CD4-positive, alpha-beta T cell (primary cell): ENCODE data around the gene MUC4. TPM values are rescaled to one million over a fixed set of nuclear protein-coding genes. Genes with fewer than 3 reads are reported as not detected.

ENCODE experiments used
- ATAC-seq: fragments of 200-7000 bp; cut with Tn5 transposase; one replicate; pipeline ENCODE4 v1.10.0; 2022; ENCODE audit warnings: mild to moderate bottlenecking; ENCODE audit not compliant: poor library complexity
- CTCF ChIA-PET: fragments of 350-600 bp; sonication (Branson Sonifier 250); formaldehyde crosslinking; loops from one replicate; lab custom pipeline; 2021; ENCODE audit warnings: antibody characterized with exemption, inconsistent platforms; lab: Charles Lee
- POLR2A ChIA-PET: fragments of 350-600 bp; sonication (Branson Sonifier 250); formaldehyde crosslinking; loops from one replicate; lab custom pipeline; 2021; ENCODE audit warnings: antibody characterized with exemption, inconsistent platforms; lab: Charles Lee
- DNase-seq, 14 experiments: peaks; one replicate each; pipeline ENCODE4 v3.0.0-alpha.2; 2013 to 2020; ENCODE audit warnings: mixed read lengths in 2 of 14
- H3K27ac ChIP-seq, 2 donors: one replicate each; pipeline versions ENCODE4 v1.5.1 to v1.7.0; 2013; ENCODE audit warnings: low read length in 2 of 2, low read depth in 1 of 2, mild to moderate bottlenecking in 1 of 2
- H3K27me3 ChIP-seq, 2 experiments: 1 replicate in 1 of 2; 2 replicates in 1 of 2; pipeline versions ENCODE4 v1.6.1 to v1.7.0; 2013; ENCODE audit warnings: low read length in 2 of 2, control low read depth in 1 of 2, mild to moderate bottlenecking in 1 of 2, moderate library complexity in 1 of 2; ENCODE audit not compliant: insufficient read depth in 2 of 2, control insufficient read depth in 1 of 2
- H3K36me3 ChIP-seq: one replicate; pipeline ENCODE4 v1.6.1; 2013; ENCODE audit warnings: low read length, control low read depth; ENCODE audit not compliant: insufficient read depth
- H3K4me1 ChIP-seq: one replicate; pipeline ENCODE4 v1.6.1; 2013; ENCODE audit warnings: low read length, control low read depth; ENCODE audit not compliant: insufficient read depth
- H3K4me3 ChIP-seq: one replicate; pipeline ENCODE4 v1.5.1; 2013; ENCODE audit warnings: mild to moderate bottlenecking, low read length, moderate library complexity
- H3K9me3 ChIP-seq, 2 experiments: 1 replicate in 1 of 2; 2 replicates in 1 of 2; pipeline versions ENCODE4 v1.6.1 to v1.7.0; 2013; ENCODE audit warnings: low read length in 2 of 2, mild to moderate bottlenecking in 2 of 2, control low read depth in 1 of 2, moderate library complexity in 1 of 2; ENCODE audit not compliant: control insufficient read depth in 1 of 2, insufficient read depth in 1 of 2
- H3K27ac Mint-ChIP-seq: one replicate; pipeline ENCODE4 v1.8.0; 2020; ENCODE audit warnings: mixed read lengths
- H3K27me3 Mint-ChIP-seq: one replicate; pipeline ENCODE4 v1.8.0; 2021; ENCODE audit warnings: mixed read lengths
- H3K36me3 Mint-ChIP-seq: one replicate; pipeline ENCODE4 v1.8.0; 2021; ENCODE audit warnings: low read depth, mixed read lengths
- H3K4me1 Mint-ChIP-seq: one replicate; pipeline ENCODE4 v1.8.0; 2021; ENCODE audit warnings: low read depth, mixed read lengths
- H3K4me3 Mint-ChIP-seq: one replicate; pipeline ENCODE4 v1.8.0; 2020; ENCODE audit warnings: mild to moderate bottlenecking, mixed read lengths
- H3K9me3 Mint-ChIP-seq: one replicate; pipeline ENCODE4 v1.8.0; 2020; ENCODE audit warnings: mixed read lengths
- CTCF ChIP-seq: fragments of 200-600 bp; IDR thresholded peaks from one replicate; pipeline ENCODE4 v1.8.0; 2022; ENCODE audit warnings: antibody characterized with exemption, mild to moderate bottlenecking
- intact Hi-C, 2 experiments: fragments of 100-400 bp; cut with DNase I in 1 of 2; cut with micrococcal nuclease in 1 of 2; formaldehyde crosslinking; loops; one replicate each; pipeline versions ENCODE4 v1.15.1 to v1.9.0; 2023 to 2025; cut with DNase I, micrococcal nuclease
- total RNA-seq, 174 experiments: library from RNA in 2 of 174; stranded (reverse) in 2 of 174; gene quantifications; one replicate each; pipeline ENCODE4 v1.2.3 and lab custom pipeline; 2021 to 2026

The MUC4 gene
- total RNA-seq, 2 experiments from 2014 or later = not detected

GRCh38 chr3:195760345-195761122, 51.2 kb downstream of the MUC4 start:
- DNase-seq = no peak
- Mint-ChIP-seq H3K27ac (no peak overlapping the region), H3K4me3 (no peak overlapping the region), H3K27me3 (peaks cover 47% of the 10 kb centered on the region), H3K4me1 (no peaks in the 10 kb centered on the region), H3K36me3 (no peaks in the 10 kb centered on the region), H3K9me3 (no peaks in the 10 kb centered on the region)
- no peak overlapping the region for H3K4me3 ChIP-seq
- no peak for ATAC-seq
- peaks cover 0 to 15% of the 10 kb centered on the region in 2 experiments for H3K9me3 ChIP-seq
- POLR2A ChIA-PET = no interaction called here
- no peak overlapping the region for H3K27ac ChIP-seq
- peaks cover 21% of the 10 kb centered on the region for H3K4me1 ChIP-seq
- H3K27me3 ChIP-seq = peaks cover 10 to 19% of the 10 kb centered on the region in 2 experiments
- intact Hi-C loops = no loop called here
- CTCF ChIA-PET = no interaction called here
- no peak for TF ChIP-seq CTCF
- no peaks in the 10 kb centered on the region for H3K36me3 ChIP-seq

- intact Hi-C loops = no loop called here
- ATAC-seq (no peak), DNase-seq (no peak)
- POLR2A ChIA-PET = no interaction called here
- no peak for TF ChIP-seq CTCF
- Mint-ChIP-seq H3K27me3 (peaks cover 39% of the 10 kb centered on the region), H3K27ac (no peak overlapping the region), H3K4me1 (peaks cover 5% of the 10 kb centered on the region), H3K4me3 (no peak overlapping the region), H3K36me3 (no peaks in the 10 kb centered on the region), H3K9me3 (no peaks in the 10 kb centered on the region)
- no peaks in the 10 kb centered on the region for H3K36me3 ChIP-seq
- H3K4me3 ChIP-seq = no peak overlapping the region
- peaks cover 21% of the 10 kb centered on the region for H3K4me1 ChIP-seq
- no peak overlapping the region for H3K27ac ChIP-seq
- CTCF ChIA-PET = no interaction called here
- peaks cover 10 to 19% of the 10 kb centered on the region in 2 experiments for H3K27me3 ChIP-seq
- H3K9me3 ChIP-seq = peaks cover 0 to 11% of the 10 kb centered on the region in 2 experiments
Observed at GRCh38 chr3:195758721-195759353, 52.9 kb downstream of the MUC4 start.

- POLR2A ChIA-PET = no interaction called here
- Histone ChIP-seq H3K4me1 (peaks cover 21% of the 10 kb centered on the region), H3K36me3 (no peaks in the 10 kb centered on the region), H3K27ac (no peak overlapping the region), H3K4me3 (no peak overlapping the region), H3K27me3 (peaks cover 10 to 17% of the 10 kb centered on the region in 2 experiments), H3K9me3 (peaks cover 0 to 4% of the 10 kb centered on the region in 2 experiments)
- no peak overlapping the region for H3K4me3 Mint-ChIP-seq
- peaks cover 5% of the 10 kb centered on the region for H3K4me1 Mint-ChIP-seq
- intact Hi-C loops = no loop called here
- ATAC-seq (no peak), DNase-seq (no peak)
- H3K27me3 Mint-ChIP-seq = peaks cover 31% of the 10 kb centered on the region
- no peak overlapping the region for H3K27ac Mint-ChIP-seq
- H3K36me3 Mint-ChIP-seq = no peaks in the 10 kb centered on the region
- H3K9me3 Mint-ChIP-seq = no peaks in the 10 kb centered on the region
- CTCF ChIA-PET = no interaction called here
- TF ChIP-seq CTCF = no peak
Observed at GRCh38 chr3:195757827-195758226, 53.9 kb downstream of the MUC4 start.
